Stimulated activated memory B cell treated with anti-CD40 and anti-IgM and Interleukin-4, amounts not matched to agents 10 μg/mL and 1 μg/mL and 100 μg/mL, for 72 hours (primary cell): ENCODE results near the gene RASGRP3.

Experiments used
- ATAC-seq: fragments of 150-1000 bp; cut with Tn5 transposase; 2 replicates; pipeline ENCODE4 v1.10.0; 2021
- H3K27ac Mint-ChIP-seq: one replicate; pipeline ENCODE4 v1.8.0; 2022; ENCODE audit warnings: mild to moderate bottlenecking, mixed read lengths
- H3K27me3 Mint-ChIP-seq: one replicate; pipeline ENCODE4 v1.8.0; 2022; ENCODE audit warnings: mixed read lengths
- H3K36me3 Mint-ChIP-seq: one replicate; pipeline ENCODE4 v1.8.0; 2022; ENCODE audit warnings: mixed read lengths
- H3K4me1 Mint-ChIP-seq: one replicate; pipeline ENCODE4 v1.8.0; 2022; ENCODE audit warnings: mixed read lengths
- H3K4me3 Mint-ChIP-seq: one replicate; pipeline ENCODE4 v1.8.0; 2022; ENCODE audit warnings: mild to moderate bottlenecking, moderate library complexity, mixed read lengths
- H3K9me3 Mint-ChIP-seq: one replicate; pipeline ENCODE4 v1.8.0; 2022; ENCODE audit warnings: mixed read lengths

RASGRP3 gene

DNA sequence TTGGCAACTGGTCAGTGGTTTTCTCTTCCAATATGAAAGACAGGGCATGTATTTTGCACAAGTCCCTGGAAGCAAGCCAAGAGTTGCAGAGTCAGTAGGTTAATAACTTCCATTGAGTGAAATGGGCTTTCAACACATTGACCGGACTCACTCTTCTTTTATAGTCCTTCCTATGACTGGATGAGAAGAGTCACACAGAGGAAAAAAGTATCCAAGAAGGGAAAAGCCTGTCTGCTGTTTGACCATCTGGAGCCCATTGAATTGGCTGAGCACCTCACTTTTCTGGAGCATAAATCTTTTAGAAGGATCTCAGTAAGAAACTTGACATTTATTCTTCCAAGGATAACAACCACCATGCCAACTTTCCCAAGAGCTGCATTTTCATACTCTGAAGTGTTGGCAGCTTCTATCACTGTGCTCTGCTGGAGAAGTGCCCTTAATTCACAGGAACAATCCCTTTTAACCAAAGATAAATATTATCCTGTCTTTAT lies 45.4 kb downstream of the RASGRP3 start:
- H3K4me1 Mint-ChIP-seq = peaks cover 12% of the 10 kb centered on the region
- no peak overlapping the region for H3K27ac Mint-ChIP-seq
- ATAC-seq = no peak
- no peaks in the 10 kb centered on the region for H3K27me3 Mint-ChIP-seq
- H3K4me3 Mint-ChIP-seq = no peak overlapping the region
- H3K36me3 Mint-ChIP-seq = peaks cover 68% of the 10 kb centered on the region
- no peaks in the 10 kb centered on the region for H3K9me3 Mint-ChIP-seq

DNA sequence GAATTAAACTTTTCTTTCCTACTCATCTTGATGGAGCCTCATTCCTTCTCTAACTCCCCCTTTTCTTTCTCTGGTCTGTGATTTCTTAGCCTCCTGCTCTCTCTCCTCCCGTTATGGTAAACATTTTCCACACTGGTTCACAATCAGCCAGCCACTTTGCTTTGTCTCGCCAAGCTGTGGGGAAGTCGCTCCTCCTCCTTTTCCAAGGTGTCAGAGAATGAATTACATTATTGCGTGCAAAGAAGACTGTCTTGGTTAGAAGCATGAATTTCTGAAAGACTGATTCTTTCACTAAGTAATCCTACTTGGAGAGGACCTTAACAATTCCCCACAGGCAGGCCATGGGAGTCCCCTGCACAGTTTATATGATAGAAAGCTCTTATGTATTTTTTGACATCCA lies 46.1 kb downstream of the RASGRP3 start:
- H3K27ac Mint-ChIP-seq = no peak overlapping the region
- H3K36me3 Mint-ChIP-seq = peaks cover 68% of the 10 kb centered on the region
- peaks cover 19% of the 10 kb centered on the region for H3K4me1 Mint-ChIP-seq
- no peak overlapping the region for H3K4me3 Mint-ChIP-seq
- ATAC-seq = no peak
- no peaks in the 10 kb centered on the region for H3K9me3 Mint-ChIP-seq
- no peaks in the 10 kb centered on the region for H3K27me3 Mint-ChIP-seq

DNA sequence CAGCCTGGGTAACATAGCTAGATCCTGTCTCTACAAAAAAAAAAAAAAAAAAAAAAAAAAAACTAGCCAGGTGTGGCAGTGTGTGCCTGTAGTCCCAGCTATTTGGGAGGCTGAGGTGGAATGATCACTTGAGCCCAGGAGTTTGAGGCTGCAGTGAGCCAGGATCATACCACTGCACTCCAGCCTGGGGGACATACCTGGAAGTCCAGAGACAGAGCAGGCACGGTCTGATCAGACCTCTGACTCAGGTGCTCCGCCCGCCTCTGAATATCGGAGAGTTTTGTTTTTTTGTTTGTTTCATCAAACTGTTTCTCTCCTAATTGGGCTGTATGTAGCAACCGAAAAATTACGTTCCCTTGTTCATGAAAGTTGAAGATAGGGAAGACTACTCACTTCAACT lies 49.2 kb downstream of the RASGRP3 start:
- Mint-ChIP-seq H3K36me3 (peaks cover 69% of the 10 kb centered on the region), H3K4me3 (no peak overlapping the region), H3K27me3 (no peaks in the 10 kb centered on the region), H3K27ac (peak overlapping the region; percentile 99), H3K9me3 (no peaks in the 10 kb centered on the region), H3K4me1 (peaks cover 48% of the 10 kb centered on the region)
- ATAC-seq = no peak

GRCh38 chr2:33526132-33526531 lies 49.7 kb downstream of the RASGRP3 start:
- peak overlapping the region; percentile 99 for H3K27ac Mint-ChIP-seq
- no peak for ATAC-seq

GRCh38 chr2:33526921-33527320 lies 50.5 kb downstream of the RASGRP3 start:
- H3K9me3 Mint-ChIP-seq = no peaks in the 10 kb centered on the region
- H3K27ac Mint-ChIP-seq = peak overlapping the region; percentile 99
- H3K36me3 Mint-ChIP-seq = peaks cover 75% of the 10 kb centered on the region
- H3K27me3 Mint-ChIP-seq = no peaks in the 10 kb centered on the region
- ATAC-seq = no peak
- H3K4me3 Mint-ChIP-seq = no peak overlapping the region
- peaks cover 61% of the 10 kb centered on the region for H3K4me1 Mint-ChIP-seq

More at GRCh38 chr2:33526132-33526531, 49.7 kb downstream of the RASGRP3 start:
- peaks cover 72% of the 10 kb centered on the region for H3K36me3 Mint-ChIP-seq
- H3K27me3 Mint-ChIP-seq = no peaks in the 10 kb centered on the region
- H3K9me3 Mint-ChIP-seq = no peaks in the 10 kb centered on the region
- H3K4me3 Mint-ChIP-seq = no peak overlapping the region
- H3K4me1 Mint-ChIP-seq = peaks cover 53% of the 10 kb centered on the region

DNA sequence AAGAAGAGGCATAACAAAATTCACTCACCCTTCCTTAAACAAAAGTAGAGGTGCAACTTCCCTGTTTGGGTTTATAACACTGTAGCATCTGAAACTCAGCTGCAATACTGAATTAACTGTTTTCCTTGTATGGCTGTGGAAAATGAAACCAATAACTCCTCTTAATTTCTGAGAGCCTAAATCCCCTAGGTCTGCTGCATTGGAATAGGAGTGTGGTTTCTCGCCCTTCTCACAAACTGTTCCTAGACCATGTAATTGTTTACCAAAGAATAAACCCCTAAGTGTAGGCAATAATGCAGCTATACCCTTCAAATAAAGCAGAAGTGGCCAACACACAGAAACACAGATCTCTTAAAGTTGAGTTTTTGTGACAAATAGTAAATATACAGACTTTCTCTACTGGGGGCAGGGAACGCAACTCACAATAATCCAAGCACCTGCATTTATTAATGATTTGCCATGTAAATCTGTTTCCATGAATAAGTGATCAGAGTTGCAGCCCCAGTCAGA lies 52.0 kb downstream of the RASGRP3 start:
- Mint-ChIP-seq H3K27ac (peak overlapping the region; percentile 99), H3K36me3 (peaks cover 72% of the 10 kb centered on the region), H3K9me3 (no peaks in the 10 kb centered on the region), H3K4me1 (peaks cover 76% of the 10 kb centered on the region), H3K4me3 (peak overlapping the region; percentile 0), H3K27me3 (no peaks in the 10 kb centered on the region)
- no peak for ATAC-seq

- H3K36me3 Mint-ChIP-seq = peaks cover 74% of the 10 kb centered on the region
- peak; percentile 57 for ATAC-seq
- no peak overlapping the region for H3K4me3 Mint-ChIP-seq
- no peaks in the 10 kb centered on the region for H3K27me3 Mint-ChIP-seq
- peak overlapping the region; percentile 99 for H3K27ac Mint-ChIP-seq
- H3K4me1 Mint-ChIP-seq = peaks cover 76% of the 10 kb centered on the region
- no peaks in the 10 kb centered on the region for H3K9me3 Mint-ChIP-seq
Measured at GRCh38 chr2:33529771-33530481, 53.5 kb downstream of the RASGRP3 start.

GRCh38 chr2:33530690-33531548 lies 54.5 kb downstream of the RASGRP3 start:
- ATAC-seq = peak; percentile 63
- Mint-ChIP-seq H3K4me1 (peaks cover 73% of the 10 kb centered on the region), H3K27ac (peak overlapping the region; percentile 99), H3K27me3 (no peaks in the 10 kb centered on the region), H3K9me3 (no peaks in the 10 kb centered on the region), H3K4me3 (peak overlapping the region; percentile 68), H3K36me3 (peaks cover 79% of the 10 kb centered on the region)

- peaks cover 66% of the 10 kb centered on the region for H3K4me1 Mint-ChIP-seq
- peaks cover 79% of the 10 kb centered on the region for H3K36me3 Mint-ChIP-seq
- ATAC-seq = no peak
- peak overlapping the region; percentile 99 for H3K27ac Mint-ChIP-seq
- peak overlapping the region; percentile 68 for H3K4me3 Mint-ChIP-seq
- no peaks in the 10 kb centered on the region for H3K9me3 Mint-ChIP-seq
- no peaks in the 10 kb centered on the region for H3K27me3 Mint-ChIP-seq
Measured at GRCh38 chr2:33531549-33532059, 55.2 kb downstream of the RASGRP3 start.

DNA sequence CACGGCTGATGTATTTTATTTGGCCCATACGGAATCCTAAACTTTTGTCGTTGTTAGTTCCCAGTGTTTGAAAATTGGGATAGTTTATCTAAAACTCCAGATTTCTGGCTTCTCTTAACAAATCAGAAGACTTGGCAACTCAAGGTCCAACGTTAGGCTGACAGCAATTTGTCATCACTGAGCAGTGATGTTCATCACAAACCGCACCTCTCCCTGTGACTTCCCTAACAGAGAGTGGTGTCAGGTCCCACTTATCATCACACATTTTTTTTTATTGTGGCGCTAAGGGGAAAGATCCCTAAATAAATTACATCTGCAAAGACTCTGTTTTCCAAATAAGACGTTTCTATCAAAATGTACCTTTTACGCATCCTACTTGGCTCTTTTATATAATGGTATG lies 55.7 kb downstream of the RASGRP3 start:
- no peak for ATAC-seq
- Mint-ChIP-seq H3K4me3 (no peak overlapping the region), H3K27me3 (no peaks in the 10 kb centered on the region), H3K27ac (peak overlapping the region; percentile 99), H3K36me3 (peaks cover 79% of the 10 kb centered on the region), H3K4me1 (peaks cover 62% of the 10 kb centered on the region), H3K9me3 (no peaks in the 10 kb centered on the region)

DNA sequence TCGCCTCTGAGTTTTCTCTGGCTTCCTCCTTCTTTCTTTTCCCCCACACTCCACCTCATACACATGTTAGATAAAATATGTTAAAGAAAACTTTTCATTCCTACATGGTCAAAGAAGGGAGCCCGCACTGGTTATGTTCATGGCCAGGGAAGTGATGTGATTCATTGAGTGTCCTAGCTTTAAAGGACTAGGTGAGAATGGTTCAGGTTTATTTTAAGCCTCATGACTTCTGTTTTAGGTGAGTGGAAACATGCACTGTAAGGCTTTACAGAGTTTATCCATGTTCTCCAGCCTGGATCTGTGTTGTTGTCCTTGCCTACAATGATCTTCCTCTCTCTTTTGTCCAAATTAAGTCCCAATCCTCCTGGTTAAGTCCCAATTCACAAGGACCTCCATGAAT lies 56.5 kb downstream of the RASGRP3 start:
- H3K4me1 Mint-ChIP-seq = peaks cover 53% of the 10 kb centered on the region

GRCh38 chr2:33535421-33535820 lies 59.0 kb downstream of the RASGRP3 start:
- Mint-ChIP-seq H3K4me3 (no peak overlapping the region), H3K36me3 (peaks cover 72% of the 10 kb centered on the region), H3K4me1 (peaks cover 30% of the 10 kb centered on the region), H3K27me3 (no peaks in the 10 kb centered on the region), H3K27ac (no peak overlapping the region), H3K9me3 (no peaks in the 10 kb centered on the region)
- ATAC-seq = no peak

More for the DNA sequence above, 56.5 kb downstream of the RASGRP3 start:
- H3K27ac Mint-ChIP-seq = peak overlapping the region; percentile 99
- H3K4me3 Mint-ChIP-seq = no peak overlapping the region
- H3K27me3 Mint-ChIP-seq = no peaks in the 10 kb centered on the region
- ATAC-seq = no peak
- H3K9me3 Mint-ChIP-seq = no peaks in the 10 kb centered on the region
- H3K36me3 Mint-ChIP-seq = peaks cover 71% of the 10 kb centered on the region

DNA sequence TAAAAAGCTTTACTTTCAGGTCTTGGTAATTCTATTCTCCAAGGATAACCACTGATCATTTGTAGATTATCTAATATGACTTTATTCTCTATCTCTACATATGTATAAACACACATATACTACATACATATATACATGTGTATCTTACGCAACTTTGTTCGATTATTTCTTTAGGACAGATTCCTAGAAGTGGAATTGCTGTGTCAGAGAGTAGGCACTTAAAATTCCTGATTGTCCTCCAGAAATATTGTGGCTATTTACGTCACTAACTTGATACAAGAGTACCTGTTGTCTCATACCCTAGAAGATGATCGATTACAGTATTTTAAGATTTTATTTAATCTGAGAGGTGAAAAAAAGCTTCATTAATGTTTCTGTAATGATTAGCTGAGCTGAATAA lies 64.8 kb downstream of the RASGRP3 start:
- Mint-ChIP-seq H3K4me1 (no peaks in the 10 kb centered on the region), H3K27me3 (no peaks in the 10 kb centered on the region), H3K4me3 (no peak overlapping the region), H3K27ac (no peak overlapping the region), H3K36me3 (peaks cover 42% of the 10 kb centered on the region), H3K9me3 (no peaks in the 10 kb centered on the region)
- ATAC-seq = no peak

GRCh38 chr2:33550206-33550605 lies 73.8 kb downstream of the RASGRP3 start:
- Mint-ChIP-seq H3K36me3 (peaks cover 76% of the 10 kb centered on the region), H3K4me1 (peaks cover 10% of the 10 kb centered on the region), H3K27ac (no peak overlapping the region), H3K9me3 (no peaks in the 10 kb centered on the region), H3K27me3 (no peaks in the 10 kb centered on the region), H3K4me3 (no peak overlapping the region)
- ATAC-seq = no peak

DNA sequence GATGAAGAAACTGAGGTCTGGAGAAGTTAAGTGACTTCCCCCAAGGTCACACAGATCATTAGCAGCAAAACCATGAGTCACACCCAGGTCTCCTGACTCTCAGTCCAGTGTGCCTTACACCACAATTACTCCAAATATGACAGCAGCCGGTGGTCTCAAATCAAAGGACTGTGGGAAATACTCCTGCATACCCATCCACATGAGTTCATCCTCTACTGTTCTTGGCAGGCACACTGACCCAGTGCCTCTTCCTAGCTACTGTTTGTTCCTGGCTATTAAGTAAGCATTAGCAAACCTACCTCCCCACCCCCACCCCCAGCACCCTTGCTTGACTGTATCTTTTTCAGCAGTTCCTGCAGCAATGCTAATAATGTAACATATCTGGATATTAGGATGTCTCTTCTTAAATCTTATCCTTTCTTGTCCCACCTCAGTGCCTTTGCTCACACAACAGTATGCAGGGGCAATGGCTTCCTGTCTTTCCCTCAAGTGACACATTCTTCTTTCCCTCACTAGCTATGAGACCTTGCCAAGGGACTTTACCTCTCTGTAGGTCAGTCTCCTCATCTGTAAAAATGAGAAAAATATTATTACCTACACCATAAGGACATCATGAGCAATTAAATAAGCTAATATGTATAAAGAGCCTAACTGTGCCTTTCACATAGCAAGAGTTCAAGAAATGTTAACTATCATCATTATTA lies 76.5 kb downstream of the RASGRP3 start:
- peak overlapping the region; percentile 36 for H3K27ac Mint-ChIP-seq
- H3K9me3 Mint-ChIP-seq = no peaks in the 10 kb centered on the region
- peaks cover 68% of the 10 kb centered on the region for H3K36me3 Mint-ChIP-seq
- peaks cover 10% of the 10 kb centered on the region for H3K4me1 Mint-ChIP-seq
- H3K27me3 Mint-ChIP-seq = no peaks in the 10 kb centered on the region
- H3K4me3 Mint-ChIP-seq = no peak overlapping the region
- ATAC-seq = no peak
